Peyer's patch (tissue), 4 donors: Measurements from ENCODE around the gene ZNF414. TPM values are rescaled to one million over a fixed set of nuclear protein-coding genes. Genes with fewer than 3 reads are reported as not detected.
A peak's percentile ranks its signal among the peaks of the same experiment; 100 is the strongest.

Experiments
- DNase-seq, 3 donors: peaks; one replicate each; pipeline ENCODE4 v3.0.0-alpha.2; 2017 to 2019
- H3K27ac ChIP-seq, 4 donors: fragments of 200-600 bp; sonication (generic); one replicate each; pipeline ENCODE4 v1.5.1; 2016 to 2019
- H3K27me3 ChIP-seq, 2 donors: fragments of 200-600 bp; sonication (generic); one replicate each; pipeline ENCODE4 v1.5.1; 2019
- H3K36me3 ChIP-seq, 3 donors: fragments of 200-600 bp; sonication (generic); one replicate each; pipeline ENCODE4 v1.5.1; 2016 to 2019
- H3K4me1 ChIP-seq, 4 donors: fragments of 200-600 bp; sonication (generic); one replicate each; pipeline ENCODE4 v1.5.1; 2016 to 2019
- H3K4me3 ChIP-seq, 4 donors: fragments of 200-600 bp; sonication (generic); 1 replicate in 3 of 4; 2 replicates in 1 of 4; pipeline ENCODE4 v1.5.1; 2016 to 2019; ENCODE audit warnings: mild to moderate bottlenecking in 1 of 4
- H3K9me3 ChIP-seq, 4 donors: fragments of 200-600 bp; sonication (generic); one replicate each; pipeline ENCODE4 v1.5.1; 2016 to 2019; ENCODE audit warnings: mild to moderate bottlenecking in 1 of 4
- CTCF ChIP-seq, 6 experiments: fragments of 450-650 bp in 4 of 6; fragments of 200-600 bp in 2 of 6; sonication (generic) in 1 of 6; IDR thresholded peaks; one replicate each; pipeline ENCODE4 v1.5.1; 2017 to 2019; ENCODE audit warnings: antibody characterized with exemption in 6 of 6, mild to moderate bottlenecking in 3 of 6, moderate library complexity in 1 of 6
- POLR2A ChIP-seq, 2 donors: fragments of 450-650 bp; IDR thresholded peaks; one replicate each; pipeline ENCODE4 v1.5.1; 2017; ENCODE audit warnings: antibody characterized with exemption in 2 of 2, mild to moderate bottlenecking in 2 of 2, moderate library complexity in 2 of 2
- total RNA-seq, 4 donors: library from RNA; depleted of rRNA; stranded (reverse); fragments of >200 nt; gene quantifications; one replicate each; pipeline ENCODE4 v1.1.0, GENCODE V29; 2016

Gene ZNF414
- total RNA-seq, 4 donors from 2014 or later: 12.4 to 45.2 (median 24.1) TPM

- H3K9me3 ChIP-seq: no peaks in the 10 kb centered on the region
- H3K4me1 ChIP-seq: peaks cover 0 to 45% (median 11%) of the 10 kb centered on the region in 4 donors
- TF ChIP-seq POLR2A (IDR thresholded peaks at IDR 0.05) (no peak), CTCF (IDR thresholded peaks at IDR 0.05) (no peak)
- H3K27ac ChIP-seq: peak overlapping the region in 1 of 4 donors; percentile 36
- H3K36me3 ChIP-seq: peaks cover 0 to 45% (median 0%) of the 10 kb centered on the region in 3 donors
- no peak overlapping the region for H3K4me3 ChIP-seq
- peak in 1 of 3 donors; percentile 28 for DNase-seq
- no peaks in the 10 kb centered on the region for H3K27me3 ChIP-seq
Measured at GRCh38 chr19:8460516-8461298, 53.3 kb downstream of the ZNF414 start.

Other genes with a start within 250 kb of the ZNF414 start
- 10 to 100 TPM; 12.7 to 26.4 (median 18.2) TPM for gene CD320, start 205.8 kb downstream of the ZNF414 start, total RNA-seq
- 10 to 100 TPM in 3 of 4 donors, not detected in 1; 24.6 to 43.4 (median 38.5) TPM for gene NDUFA7, start 192.8 kb downstream of the ZNF414 start, total RNA-seq
- gene RPS28, start 192.7 kb downstream of the ZNF414 start, total RNA-seq: 100 to 1,000 TPM; 306 to 519 (median 393) TPM
- 10 to 100 TPM in 1 of 4 donors, 1 to 10 TPM in 3; 3.0 to 16.5 (median 7.8) TPM for gene KANK3, start 170.9 kb downstream of the ZNF414 start, total RNA-seq
- 10 to 100 TPM; 22.6 to 82.1 (median 29.9) TPM for gene ANGPTL4, start 150.0 kb downstream of the ZNF414 start, total RNA-seq
- gene RAB11B, start 123.8 kb downstream of the ZNF414 start, total RNA-seq: 100 to 1,000 TPM in 3 of 4 donors, 10 to 100 TPM in 1; 76.2 to 181 (median 151) TPM
- gene MARCHF2, start 100.9 kb downstream of the ZNF414 start, total RNA-seq: 10 to 100 TPM; 53.5 to 97.4 (median 68.9) TPM
- 100 to 1,000 TPM; 108 to 128 (median 116) TPM for gene HNRNPM, start 69.2 kb downstream of the ZNF414 start, total RNA-seq
- gene PRAM1, start 11.5 kb downstream of the ZNF414 start, total RNA-seq: 1 to 10 TPM in 3 of 4 donors, not detected in 1; 1.6 to 8.3 (median 2.7) TPM
- gene MYO1F, start 63.3 kb upstream of the ZNF414 start, total RNA-seq: 100 to 1,000 TPM in 1 of 4 donors, 10 to 100 TPM in 3; 10.8 to 168 (median 22.1) TPM
- gene ADAMTS10, start 96.5 kb upstream of the ZNF414 start, total RNA-seq: 10 to 100 TPM in 3 of 4 donors, not detected in 1; 26.5 to 92.4 (median 37.2) TPM
- gene NFILZ, start 116.5 kb upstream of the ZNF414 start, total RNA-seq: not detected
- not detected for gene ACTL9, start 184.6 kb upstream of the ZNF414 start, total RNA-seq
- not detected for gene OR2Z1, start 207.5 kb upstream of the ZNF414 start, total RNA-seq